HUDEP-2 (cell line): ENCODE results near the gene C2orf72.
"Not testable (repeated sequence)": the region's sequence is repeated elsewhere in the genome, so short reads cannot be mapped to it uniquely, and the experiment has no call there.

Experiments
- DNase-seq, 76 experiments: peaks; one replicate each; lab custom pipeline; 2025; ENCODE audit not compliant: unreplicated experiment in 76 of 76; lab: John Stamatoyannopoulos, UW

The C2orf72 gene

GRCh38 chr2:231063347-231063746 lies 26.0 kb downstream of the C2orf72 start:
- peak in 6 of 76 experiments; percentile 5 to 41 (median 10) for DNase-seq

GRCh38 chr2:231065966-231066365 lies 28.6 kb downstream of the C2orf72 start:
- no peak for DNase-seq

GRCh38 chr2:231067531-231067930 lies 30.2 kb downstream of the C2orf72 start:
- not testable (repeated sequence) for DNase-seq

GRCh38 chr2:231068525-231069222 lies 31.4 kb downstream of the C2orf72 start:
- DNase-seq = peak in 40 of 76 experiments; percentile 3 to 80 (median 33)

- DNase-seq = peak in 54 of 76 experiments; percentile 2 to 73 (median 28)
Measured at GRCh38 chr2:231069379-231070054, 32.2 kb downstream of the C2orf72 start.

- no peak for DNase-seq
Measured at GRCh38 chr2:231084565-231084964, 47.2 kb downstream of the C2orf72 start.

GRCh38 chr2:231088754-231089153 lies 51.4 kb downstream of the C2orf72 start:
- peak in 2 of 76 experiments; percentile 3 to 17 for DNase-seq

- no peak for DNase-seq
Measured at GRCh38 chr2:231093933-231094332, 56.6 kb downstream of the C2orf72 start.

GRCh38 chr2:231094736-231095346 lies 57.5 kb downstream of the C2orf72 start:
- peak in 11 of 76 experiments; percentile 1 to 47 (median 11) for DNase-seq
